SJSA1 (cell line): ENCODE measurements around the gene IYD. TPM values are rescaled to one million over a fixed set of nuclear protein-coding genes. Genes with fewer than 3 reads are reported as not detected.

Source experiments
- DNase-seq, 2 experiments: peaks; one replicate each; pipeline ENCODE4 v3.0.0-alpha.2; 2015 to 2020; ENCODE audit warnings: low spot score in 2 of 2, low read depth in 1 of 2
- H3K27ac ChIP-seq: fragments of 250-450 bp; sonication (Bioruptor Pico); 2 replicates; pipeline ENCODE4 v1.5.1; 2020; ENCODE audit warnings: mild to moderate bottlenecking, moderate library complexity
- H3K27me3 ChIP-seq: fragments of 250-450 bp; sonication (Bioruptor Pico); replicated peaks from 2 replicates; pipeline ENCODE4 v1.5.1; 2020; ENCODE audit warnings: mild to moderate bottlenecking, moderate library complexity
- H3K36me3 ChIP-seq: fragments of 250-450 bp; sonication (Bioruptor Pico); 2 replicates; pipeline ENCODE4 v1.5.1; 2020; ENCODE audit warnings: mild to moderate bottlenecking
- H3K4me1 ChIP-seq: fragments of 250-450 bp; sonication (Bioruptor Pico); replicated peaks from 2 replicates; pipeline ENCODE4 v1.6.1; 2021; ENCODE audit warnings: mild to moderate bottlenecking
- H3K4me3 ChIP-seq: fragments of 250-450 bp; sonication (Bioruptor Pico); 2 replicates; pipeline ENCODE4 v1.5.1; 2020; ENCODE audit warnings: mild to moderate bottlenecking
- H3K9me3 ChIP-seq: fragments of 250-450 bp; sonication (Bioruptor Pico); replicated peaks from 2 replicates; pipeline ENCODE4 v1.5.1; 2020; ENCODE audit warnings: mild to moderate bottlenecking
- total RNA-seq: library from RNA; depleted of rRNA; stranded (reverse); fragments of >200 nt; shearing (Covaris generic); gene quantifications from 2 replicates; pipeline ENCODE4 v1.2.3, GENCODE V29; 2014

IYD gene
- total RNA-seq, 1 experiment from 2014 or later, result not detected

DNA sequence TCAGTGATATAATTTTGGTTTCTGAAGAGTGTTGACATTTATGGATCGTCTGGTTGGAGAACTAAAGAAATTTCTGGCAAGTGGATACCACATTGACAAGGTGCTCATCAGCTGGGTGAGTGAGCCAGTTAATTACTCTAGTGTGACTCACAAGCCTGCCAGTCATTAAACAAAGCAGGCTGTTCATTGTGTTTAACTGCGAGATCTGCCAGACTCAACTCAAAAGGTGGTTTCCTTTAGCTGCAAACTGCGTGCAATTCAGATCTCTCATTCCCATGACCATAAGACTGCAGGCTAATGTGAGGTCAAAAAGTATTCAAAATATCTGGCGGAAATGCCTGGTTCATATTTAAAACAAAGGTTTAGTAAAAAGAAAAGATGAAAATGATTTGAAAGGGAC is 32.5 kb upstream of the IYD start:
- Histone ChIP-seq H3K4me3 (no peak overlapping the region), H3K9me3 (no peaks in the 10 kb centered on the region), H3K27me3 (no peaks in the 10 kb centered on the region), H3K4me1 (peaks cover 6% of the 10 kb centered on the region; the same call in 1 of the 2 replicates), H3K27ac (no peak overlapping the region), H3K36me3 (no peaks in the 10 kb centered on the region)
- peak in 1 of 2 experiments; percentile 19 for DNase-seq

DNA sequence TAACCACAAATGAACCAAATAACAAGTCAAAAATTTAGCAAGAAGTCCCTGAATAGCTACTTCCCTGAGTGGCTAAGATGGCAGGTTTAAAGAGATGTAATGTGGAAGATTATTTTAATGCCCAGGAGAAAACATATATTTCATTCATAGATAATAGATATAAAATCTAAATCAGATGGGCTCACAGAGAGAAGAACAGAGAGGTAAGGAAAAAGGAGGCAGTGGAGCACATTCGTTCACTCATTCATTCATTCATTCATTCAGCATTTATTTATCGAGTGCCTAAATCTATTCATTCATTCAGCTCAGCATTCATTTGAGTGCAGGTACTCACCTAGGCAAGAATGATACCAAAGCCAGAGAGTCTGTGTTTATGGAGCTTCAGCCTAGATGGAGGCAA is 32.1 kb upstream of the IYD start:
- DNase-seq, result no peak
- no peak overlapping the region for H3K4me3 ChIP-seq
- H3K36me3 ChIP-seq, result no peaks in the 10 kb centered on the region
- no peaks in the 10 kb centered on the region for H3K27me3 ChIP-seq
- peaks cover 6% of the 10 kb centered on the region; the same call in 1 of the 2 replicates for H3K4me1 ChIP-seq
- H3K27ac ChIP-seq, result no peak overlapping the region
- no peaks in the 10 kb centered on the region for H3K9me3 ChIP-seq

DNA sequence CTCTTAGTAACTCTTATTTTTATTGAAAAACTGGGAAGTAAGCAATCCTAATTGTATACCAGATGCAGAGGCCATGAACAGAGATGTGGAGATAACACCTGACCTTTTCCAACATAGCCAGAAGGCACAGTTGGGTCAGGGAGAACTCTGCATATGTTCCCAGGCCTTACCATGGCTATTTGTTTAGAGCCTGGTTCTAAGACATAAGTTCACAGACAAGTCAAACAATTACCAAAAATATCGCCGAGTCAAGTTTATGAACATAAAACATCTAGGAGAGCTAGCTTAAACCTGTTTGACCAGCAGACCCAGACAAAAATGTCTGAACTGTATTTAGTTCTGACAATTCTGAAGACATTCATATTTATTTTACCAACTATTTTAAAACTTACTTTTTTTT is 26.7 kb upstream of the IYD start:
- no peak overlapping the region for H3K4me3 ChIP-seq
- peaks cover 6% of the 10 kb centered on the region; the same call in 1 of the 2 replicates for H3K4me1 ChIP-seq
- DNase-seq, result no peak
- H3K9me3 ChIP-seq, result no peaks in the 10 kb centered on the region
- no peaks in the 10 kb centered on the region for H3K36me3 ChIP-seq
- H3K27me3 ChIP-seq, result no peaks in the 10 kb centered on the region
- no peak overlapping the region for H3K27ac ChIP-seq

DNA sequence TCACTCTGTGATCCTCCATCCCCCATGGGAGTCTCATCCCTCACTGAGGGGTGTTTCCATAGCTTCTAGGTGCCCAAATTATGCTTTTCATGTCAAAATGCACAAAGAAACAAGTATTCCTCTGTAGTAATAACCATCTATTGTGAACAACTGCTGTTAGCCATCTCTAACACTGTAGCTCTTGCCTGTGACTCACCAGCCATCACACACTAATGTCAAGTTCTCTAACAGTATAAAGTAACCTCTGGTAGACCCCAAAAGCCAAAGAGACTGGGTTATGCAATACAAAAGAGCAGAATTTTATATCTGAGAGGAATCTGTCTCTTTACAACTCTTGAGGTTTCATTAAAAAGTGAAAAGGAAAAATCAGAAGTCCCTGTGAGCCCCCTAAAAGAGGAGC is 25.4 kb upstream of the IYD start:
- Histone ChIP-seq H3K4me1 (peaks cover 6% of the 10 kb centered on the region; the same call in 1 of the 2 replicates), H3K36me3 (no peaks in the 10 kb centered on the region), H3K4me3 (no peak overlapping the region), H3K27me3 (no peaks in the 10 kb centered on the region), H3K9me3 (no peaks in the 10 kb centered on the region), H3K27ac (no peak overlapping the region)
- DNase-seq, result no peak

DNA sequence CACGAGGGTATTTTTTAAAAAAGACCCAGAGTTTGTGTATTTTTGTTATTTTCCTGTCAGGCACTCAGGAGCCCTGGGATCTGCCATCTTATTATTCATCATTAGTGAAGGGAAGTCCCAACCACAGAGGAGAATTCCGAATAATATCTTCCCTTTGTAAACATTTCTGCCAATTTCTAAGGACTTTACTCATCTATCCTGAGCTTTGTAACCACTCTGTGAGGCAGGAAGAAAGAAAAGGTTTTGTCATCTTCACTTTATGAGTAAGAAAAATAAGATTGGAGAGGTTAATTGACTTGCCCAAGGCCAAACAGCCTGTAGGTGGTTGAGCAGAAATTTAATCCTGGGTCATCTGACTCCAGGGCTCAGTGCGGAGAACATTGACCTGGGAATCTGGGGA is 23.0 kb upstream of the IYD start:
- no peaks in the 10 kb centered on the region for H3K27me3 ChIP-seq
- peaks cover 6% of the 10 kb centered on the region; the same call in 1 of the 2 replicates for H3K4me1 ChIP-seq
- H3K36me3 ChIP-seq, result no peaks in the 10 kb centered on the region
- H3K9me3 ChIP-seq, result no peaks in the 10 kb centered on the region
- DNase-seq, result peak in 1 of 2 experiments; percentile 32
- no peak overlapping the region for H3K27ac ChIP-seq
- no peak overlapping the region for H3K4me3 ChIP-seq

DNA sequence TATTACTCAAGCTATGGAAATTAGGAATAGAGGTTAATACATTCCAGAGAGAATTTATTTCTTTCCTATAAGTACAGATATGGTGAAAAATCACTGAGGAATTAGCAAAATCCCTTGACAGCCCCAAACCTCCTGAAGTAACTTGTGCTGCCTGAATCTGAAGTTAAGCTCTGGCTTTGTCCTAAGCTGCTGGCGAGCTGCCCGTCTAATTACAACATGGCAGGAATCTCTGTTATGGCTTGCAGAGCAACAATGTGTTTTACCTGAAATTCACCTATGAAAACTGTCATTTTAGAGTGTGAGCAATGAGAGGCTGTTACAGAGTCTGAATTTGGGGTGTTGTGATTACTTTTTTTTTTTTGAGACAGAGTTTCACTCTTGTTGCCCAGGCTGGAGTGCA is 22.5 kb upstream of the IYD start:
- Histone ChIP-seq H3K27me3 (no peaks in the 10 kb centered on the region), H3K27ac (no peak overlapping the region), H3K9me3 (no peaks in the 10 kb centered on the region), H3K4me1 (peaks cover 6% of the 10 kb centered on the region; the same call in 1 of the 2 replicates), H3K4me3 (no peak overlapping the region), H3K36me3 (no peaks in the 10 kb centered on the region)
- no peak for DNase-seq

DNA sequence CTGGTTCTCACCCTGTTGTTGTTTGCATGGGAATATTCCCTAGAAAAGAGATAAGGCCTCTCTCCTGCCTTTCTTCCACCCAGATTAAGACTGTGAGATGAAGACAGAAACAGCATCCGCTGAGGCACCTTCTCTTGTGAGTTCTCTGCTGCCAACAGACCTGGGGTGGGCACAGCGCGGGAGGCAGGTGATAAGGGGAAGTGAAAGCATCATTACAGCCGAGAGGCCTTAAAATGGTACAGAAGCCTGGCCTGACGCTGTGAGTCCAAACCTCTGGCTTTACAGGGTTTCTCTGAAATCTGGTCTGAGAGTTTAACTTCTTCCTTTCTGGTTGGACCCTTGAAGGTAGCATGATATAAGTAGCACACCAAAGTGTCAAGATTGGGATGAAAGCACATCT is 21.0 kb upstream of the IYD start:
- no peaks in the 10 kb centered on the region for H3K9me3 ChIP-seq
- H3K4me3 ChIP-seq, result no peak overlapping the region
- no peak for DNase-seq
- H3K27ac ChIP-seq, result no peak overlapping the region
- H3K27me3 ChIP-seq, result no peaks in the 10 kb centered on the region
- H3K4me1 ChIP-seq, result peaks cover 15% of the 10 kb centered on the region
- H3K36me3 ChIP-seq, result no peaks in the 10 kb centered on the region

DNA sequence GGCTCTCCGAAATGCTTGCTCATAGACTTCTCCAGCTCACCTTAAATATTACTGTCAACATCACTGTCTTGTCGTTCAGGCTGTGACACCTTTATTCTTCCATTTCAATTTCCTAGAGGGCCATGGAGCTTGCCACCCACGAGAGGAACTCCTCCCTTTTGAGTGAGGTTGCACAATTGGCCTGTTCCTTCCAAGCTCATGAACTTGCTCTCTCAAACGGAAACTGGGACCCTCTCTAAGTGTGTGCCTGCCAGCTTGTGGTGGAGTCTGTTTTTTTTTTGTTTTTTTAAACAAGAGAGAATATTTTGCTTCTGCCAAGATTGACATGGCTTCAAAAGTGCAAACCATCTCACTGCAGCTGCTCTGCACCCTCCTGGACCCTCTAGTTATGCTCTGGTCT is 19.3 kb upstream of the IYD start:
- no peaks in the 10 kb centered on the region for H3K9me3 ChIP-seq
- H3K36me3 ChIP-seq, result no peaks in the 10 kb centered on the region
- H3K27me3 ChIP-seq, result no peaks in the 10 kb centered on the region
- no peak for DNase-seq
- H3K4me1 ChIP-seq, result peaks cover 15% of the 10 kb centered on the region
- no peak overlapping the region for H3K27ac ChIP-seq
- no peak overlapping the region for H3K4me3 ChIP-seq

DNA sequence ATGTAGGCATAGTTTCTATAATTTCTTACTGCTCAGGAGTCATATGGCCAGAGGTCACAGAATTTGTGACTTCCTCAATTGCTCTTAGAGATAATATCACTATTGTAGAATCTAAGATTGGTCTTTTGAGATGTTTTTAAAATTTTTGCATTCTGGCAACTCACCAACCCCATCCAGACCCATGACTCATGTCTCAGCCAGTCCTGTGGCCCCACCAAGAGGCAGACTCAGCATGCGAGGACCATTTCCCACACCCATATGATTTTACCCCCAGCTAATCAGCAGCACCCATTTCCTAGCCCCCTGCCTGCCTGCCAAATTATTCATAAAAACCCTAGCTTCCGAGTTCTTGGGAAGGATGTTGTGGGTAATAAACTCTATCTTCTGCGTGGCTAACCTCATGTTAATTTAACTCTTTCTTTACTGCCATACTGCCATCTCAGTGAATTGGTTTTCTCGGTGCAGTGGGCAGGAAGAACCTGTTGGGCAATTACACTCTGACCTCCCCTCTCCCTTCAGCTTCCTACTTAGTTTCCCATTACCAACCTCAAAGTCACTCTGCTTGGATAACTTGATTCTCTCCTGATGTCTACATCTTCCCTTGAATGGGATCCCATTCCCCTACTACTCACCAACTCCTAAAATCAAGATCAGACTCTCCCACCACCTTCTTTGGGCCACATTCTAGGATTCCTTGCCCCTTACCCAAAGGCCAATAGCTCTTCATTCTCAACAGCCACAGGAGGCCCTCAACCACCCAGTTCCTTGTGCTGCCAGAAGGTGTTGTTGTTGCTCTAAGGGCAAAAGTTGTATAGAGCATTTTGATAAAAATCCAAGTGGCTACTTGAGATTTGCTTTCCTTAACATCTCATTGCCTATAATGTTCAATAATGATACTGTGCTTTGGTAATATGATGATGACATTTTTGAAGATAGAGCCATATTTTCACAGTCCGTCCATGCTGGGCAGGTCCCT is 16.2 kb upstream of the IYD start:
- no peak overlapping the region for H3K4me3 ChIP-seq
- H3K9me3 ChIP-seq, result no peaks in the 10 kb centered on the region
- no peaks in the 10 kb centered on the region for H3K27me3 ChIP-seq
- no peak overlapping the region for H3K27ac ChIP-seq
- H3K36me3 ChIP-seq, result no peaks in the 10 kb centered on the region
- DNase-seq, result peak in 1 of 2 experiments; percentile 28
- peaks cover 9% of the 10 kb centered on the region for H3K4me1 ChIP-seq

DNA sequence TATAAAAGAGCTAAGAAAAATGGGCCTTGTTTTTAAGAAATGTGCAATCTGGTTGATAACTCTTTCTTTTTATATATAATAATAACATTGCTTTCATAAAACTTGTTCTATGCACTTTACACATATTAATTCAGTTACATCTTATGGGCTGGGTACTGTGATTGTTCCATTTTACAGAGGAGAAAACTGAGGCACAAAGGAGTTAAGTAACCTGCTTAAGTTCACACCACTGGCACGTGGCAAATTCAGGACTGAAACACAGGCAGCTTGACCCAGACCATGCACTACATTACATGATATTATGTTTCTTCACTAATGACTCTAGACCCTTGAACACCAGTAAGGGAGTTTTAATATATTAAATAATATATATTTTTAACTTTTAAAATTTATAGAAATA is 15.4 kb upstream of the IYD start:
- H3K4me1 ChIP-seq, result peaks cover 9% of the 10 kb centered on the region
- H3K36me3 ChIP-seq, result no peaks in the 10 kb centered on the region
- no peak for DNase-seq
- H3K9me3 ChIP-seq, result no peaks in the 10 kb centered on the region
- no peak overlapping the region for H3K27ac ChIP-seq
- no peak overlapping the region for H3K4me3 ChIP-seq
- H3K27me3 ChIP-seq, result no peaks in the 10 kb centered on the region

DNA sequence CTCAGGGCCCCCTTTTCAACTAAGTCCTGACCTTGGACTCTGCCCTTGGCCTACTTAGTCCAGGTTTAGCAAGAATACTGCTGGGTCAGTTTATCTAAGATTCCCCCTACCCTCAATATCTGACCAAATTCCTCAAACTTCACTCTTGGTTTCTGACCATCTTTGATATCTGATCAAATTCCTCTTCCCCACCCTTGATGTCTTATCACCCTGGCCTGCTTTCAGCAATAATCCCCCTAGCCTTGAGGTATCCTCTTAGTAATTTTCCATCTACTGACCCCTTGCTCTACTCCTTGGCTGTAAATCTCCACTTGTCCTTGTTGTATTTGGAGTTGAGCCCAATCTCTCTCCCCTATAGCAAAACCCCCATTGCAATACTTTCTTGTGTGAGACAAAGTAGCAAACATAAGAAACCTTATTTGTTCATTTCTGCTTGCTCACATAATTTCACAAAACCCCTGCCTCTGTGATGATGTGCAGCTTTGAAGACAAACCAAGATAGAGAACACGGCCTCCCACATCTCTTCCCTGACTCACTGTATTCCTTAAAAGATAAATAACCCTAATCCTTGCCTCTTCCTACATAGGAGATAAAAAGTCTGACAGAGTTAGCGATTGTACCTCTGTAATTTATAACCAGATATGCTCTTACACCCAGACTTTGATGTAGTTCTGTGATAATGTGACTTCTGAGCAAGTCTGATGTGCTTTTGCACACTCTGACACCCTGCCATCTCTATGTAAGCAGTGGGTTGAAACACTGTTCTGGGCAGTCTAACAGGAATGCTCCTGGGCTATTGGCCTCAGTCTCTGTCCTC is 13.8 kb upstream of the IYD start:
- H3K36me3 ChIP-seq, result no peaks in the 10 kb centered on the region
- H3K9me3 ChIP-seq, result no peaks in the 10 kb centered on the region
- H3K27me3 ChIP-seq, result no peaks in the 10 kb centered on the region
- no peak for DNase-seq
- H3K4me3 ChIP-seq, result no peak overlapping the region
- H3K27ac ChIP-seq, result no peak overlapping the region
- H3K4me1 ChIP-seq, result peaks cover 9% of the 10 kb centered on the region

DNA sequence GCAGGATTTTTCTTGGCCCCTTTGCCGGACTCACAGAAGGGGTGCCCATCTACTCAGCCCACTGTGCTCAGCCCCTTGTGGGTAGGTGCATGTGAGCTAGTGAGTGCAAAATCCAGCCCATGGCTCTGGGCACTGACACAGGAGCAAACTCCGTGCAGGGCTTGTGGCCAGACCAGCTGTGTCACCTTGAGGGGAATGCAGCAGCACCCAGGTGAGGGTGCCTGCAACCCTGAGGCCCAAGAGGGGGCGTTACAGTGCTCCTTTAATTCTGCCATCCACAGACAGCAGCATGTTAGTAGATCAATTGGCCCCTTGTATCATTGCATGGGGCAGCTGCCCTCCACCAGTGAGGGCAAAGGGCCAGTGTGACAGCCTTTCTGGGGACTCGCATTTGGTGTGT is 12.9 kb upstream of the IYD start:
- Histone ChIP-seq H3K27me3 (no peaks in the 10 kb centered on the region), H3K27ac (no peak overlapping the region), H3K4me1 (peaks cover 9% of the 10 kb centered on the region), H3K4me3 (no peak overlapping the region), H3K9me3 (no peaks in the 10 kb centered on the region), H3K36me3 (no peaks in the 10 kb centered on the region)
- DNase-seq, result no peak

DNA sequence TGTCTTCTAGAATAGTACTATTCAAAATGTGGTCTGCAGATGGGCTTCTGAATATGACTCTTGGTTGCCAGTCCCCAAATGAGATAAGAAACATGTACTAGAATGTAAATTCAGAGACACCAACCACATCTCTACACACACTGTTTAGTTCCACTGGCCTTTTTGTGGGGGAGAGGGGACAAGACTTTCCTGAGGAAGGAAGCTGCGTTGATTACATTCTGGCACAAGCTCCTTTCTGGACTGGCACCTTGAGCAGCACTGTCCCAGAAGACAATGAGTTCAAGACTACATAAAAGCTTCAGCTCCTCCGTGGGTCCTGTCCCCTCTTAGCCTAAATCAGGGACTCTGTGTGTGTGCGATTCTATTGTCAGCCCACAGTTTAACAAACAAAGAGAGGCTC is 6.9 kb upstream of the IYD start:
- H3K9me3 ChIP-seq, result no peaks in the 10 kb centered on the region

DNA sequence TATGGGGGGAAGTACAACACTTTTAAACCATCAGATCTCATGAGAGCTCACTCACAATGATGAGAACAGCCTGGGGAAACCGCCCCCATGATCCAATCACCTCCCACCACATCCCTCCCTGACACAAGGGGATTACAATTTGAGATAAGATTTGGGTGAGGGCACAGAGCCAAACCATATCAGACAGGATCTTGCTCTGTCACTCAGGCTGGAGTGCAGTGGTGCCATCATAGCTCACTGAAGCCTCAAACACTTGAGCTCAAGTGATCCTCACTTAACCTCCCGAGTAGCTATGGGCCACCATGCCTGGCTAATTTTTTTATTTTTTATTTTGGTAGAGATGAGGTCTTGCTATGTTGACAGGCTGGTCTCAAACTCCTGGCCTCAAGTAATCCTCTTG is 5.1 kb upstream of the IYD start:
- Histone ChIP-seq H3K36me3 (no peaks in the 10 kb centered on the region), H3K9me3 (no peaks in the 10 kb centered on the region), H3K4me3 (no peak overlapping the region), H3K27me3 (no peaks in the 10 kb centered on the region), H3K4me1 (no peaks in the 10 kb centered on the region), H3K27ac (no peak overlapping the region)
- no peak for DNase-seq

More for the DNA sequence above, 6.9 kb upstream of the IYD start:
- Histone ChIP-seq H3K27ac (no peak overlapping the region), H3K27me3 (no peaks in the 10 kb centered on the region), H3K4me1 (no peaks in the 10 kb centered on the region), H3K36me3 (no peaks in the 10 kb centered on the region), H3K4me3 (no peak overlapping the region)
- DNase-seq, result no peak
